SK-N-SH treated with all-trans-retinoic acid at 6 μM for 48 hours (cell line): ENCODE measurements around the gene ATRAID.

Source experiments
- ATAC-seq: fragments of 200-7000 bp; cut with Tn5 transposase; 3 replicates; pipeline ENCODE4 v1.9.1; 2020; ENCODE audit warnings: mild to moderate bottlenecking, moderate library complexity
- ARNTL ChIP-seq: fragments of 450-650 bp; formaldehyde crosslinking; IDR thresholded peaks from 2 replicates; pipeline ENCODE4 v1.5.0; 2020; ENCODE audit warnings: low read depth, mild to moderate bottlenecking, moderate library complexity, borderline replicate concordance
- BACH2 ChIP-seq: fragments of 250-450 bp; sonication (Bioruptor Pico); IDR thresholded peaks from 2 replicates; pipeline ENCODE4 v1.9.0; 2021; ENCODE audit warnings: mild to moderate bottlenecking, borderline replicate concordance
- CSDC2 ChIP-seq: fragments of 250-450 bp; sonication (Bioruptor Pico); IDR thresholded peaks from 2 replicates; pipeline ENCODE4 v1.5.0; 2020; ENCODE audit warnings: mild to moderate bottlenecking, moderate library complexity
- ESRRG ChIP-seq: fragments of 250-450 bp; sonication (Bioruptor Pico); IDR thresholded peaks from 2 replicates; pipeline ENCODE4 v1.6.1; 2021; ENCODE audit warnings: mild to moderate bottlenecking
- GLIS3 ChIP-seq: fragments of 250-450 bp; sonication (Bioruptor Pico); IDR thresholded peaks from 2 replicates; pipeline ENCODE4 v1.5.0; 2020; ENCODE audit warnings: mild to moderate bottlenecking, moderate library complexity
- ISL1 ChIP-seq: fragments of 250-450 bp; sonication (Bioruptor Pico); IDR thresholded peaks from 2 replicates; pipeline ENCODE4 v2.1.2; 2022; ENCODE audit warnings: mild to moderate bottlenecking, moderate library complexity
- OSR1 ChIP-seq: fragments of 250-450 bp; sonication (Bioruptor Pico); IDR thresholded peaks from 2 replicates; pipeline ENCODE4 v1.8.0; 2022; ENCODE audit warnings: moderate library complexity, mild to moderate bottlenecking, inconsistent platforms
- PPARA ChIP-seq: fragments of 250-450 bp; sonication (Bioruptor Pico); IDR thresholded peaks from 2 replicates; pipeline ENCODE4 v1.5.0; 2020; ENCODE audit warnings: mild to moderate bottlenecking, borderline replicate concordance
- RARB ChIP-seq: fragments of 250-450 bp; sonication (Bioruptor Pico); IDR thresholded peaks from 2 replicates; pipeline ENCODE4 v1.8.0; 2021; ENCODE audit warnings: mild to moderate bottlenecking, moderate library complexity
- SNAI2 ChIP-seq: fragments of 250-450 bp; sonication (Bioruptor Pico); IDR thresholded peaks from 2 replicates; pipeline ENCODE4 v1.5.0; 2020; ENCODE audit warnings: mild to moderate bottlenecking, moderate library complexity
- TCF4 ChIP-seq: fragments of 250-450 bp; sonication (Bioruptor Pico); IDR thresholded peaks from 2 replicates; pipeline ENCODE4 v1.8.0; 2021; ENCODE audit warnings: mild to moderate bottlenecking, moderate library complexity, borderline replicate concordance
- TOX ChIP-seq: fragments of 250-450 bp; sonication (Bioruptor Pico); IDR thresholded peaks from 2 replicates; pipeline ENCODE4 v1.8.0; 2021; ENCODE audit warnings: mild to moderate bottlenecking, moderate library complexity, borderline replicate concordance
- ZC3H10 ChIP-seq: fragments of 250-450 bp; sonication (Bioruptor Pico); IDR thresholded peaks from 2 replicates; pipeline ENCODE4 v1.5.1; 2021; ENCODE audit warnings: mild to moderate bottlenecking, moderate library complexity
- ZFP3 ChIP-seq: fragments of 250-450 bp; sonication (Bioruptor Pico); IDR thresholded peaks from 2 replicates; pipeline ENCODE4 v1.5.0; 2020; ENCODE audit warnings: mild to moderate bottlenecking, moderate library complexity
- ZFP30 ChIP-seq: fragments of 450-650 bp; formaldehyde crosslinking; IDR thresholded peaks from 2 replicates; pipeline ENCODE4 v1.5.0; 2022; ENCODE audit warnings: mild to moderate bottlenecking, moderate library complexity
- ZNF565 ChIP-seq: fragments of 450-650 bp; formaldehyde crosslinking; conservative IDR thresholded peaks from 2 replicates; pipeline ENCODE4 v1.5.0; 2020; ENCODE audit warnings: low read depth, mild to moderate bottlenecking, moderate library complexity
- ZNF70 ChIP-seq: fragments of 450-650 bp; formaldehyde crosslinking; IDR thresholded peaks from 2 replicates; pipeline ENCODE4 v1.5.0; 2020; ENCODE audit warnings: mild to moderate bottlenecking, moderate library complexity
- ZNF8 ChIP-seq: fragments of 450-650 bp; formaldehyde crosslinking; IDR thresholded peaks from 2 replicates; pipeline ENCODE4 v1.5.0; 2020; ENCODE audit warnings: mild to moderate bottlenecking, moderate library complexity
- TF ChIP-seq, protein P1 (sequence below): fragments of 250-450 bp; sonication (Bioruptor Pico); IDR thresholded peaks from 2 replicates; pipeline ENCODE4 v1.5.1; 2020; ENCODE audit warnings: low read depth, mild to moderate bottlenecking, moderate library complexity
- TF ChIP-seq, protein P2 (sequence below): fragments of 250-450 bp; sonication (Bioruptor Pico); IDR thresholded peaks from 2 replicates; pipeline ENCODE4 v1.8.0; 2020; ENCODE audit warnings: mild to moderate bottlenecking, moderate library complexity, borderline replicate concordance
- TF ChIP-seq, protein P3 (sequence below): fragments of 250-450 bp; sonication (Bioruptor Pico); IDR thresholded peaks from 2 replicates; pipeline ENCODE4 v1.8.0; 2021; ENCODE audit warnings: low read depth, mild to moderate bottlenecking, moderate library complexity, borderline replicate concordance
- TF ChIP-seq, protein P4 (sequence below): fragments of 250-450 bp; sonication (Bioruptor Pico); IDR thresholded peaks from 2 replicates; pipeline ENCODE4 v1.5.1; 2021; ENCODE audit warnings: mild to moderate bottlenecking, moderate library complexity
- TF ChIP-seq, protein P5 (sequence below): fragments of 250-450 bp; sonication (Bioruptor Pico); IDR thresholded peaks from 2 replicates; pipeline ENCODE4 v1.5.0; 2020; ENCODE audit warnings: mild to moderate bottlenecking, moderate library complexity

ATRAID gene

DNA sequence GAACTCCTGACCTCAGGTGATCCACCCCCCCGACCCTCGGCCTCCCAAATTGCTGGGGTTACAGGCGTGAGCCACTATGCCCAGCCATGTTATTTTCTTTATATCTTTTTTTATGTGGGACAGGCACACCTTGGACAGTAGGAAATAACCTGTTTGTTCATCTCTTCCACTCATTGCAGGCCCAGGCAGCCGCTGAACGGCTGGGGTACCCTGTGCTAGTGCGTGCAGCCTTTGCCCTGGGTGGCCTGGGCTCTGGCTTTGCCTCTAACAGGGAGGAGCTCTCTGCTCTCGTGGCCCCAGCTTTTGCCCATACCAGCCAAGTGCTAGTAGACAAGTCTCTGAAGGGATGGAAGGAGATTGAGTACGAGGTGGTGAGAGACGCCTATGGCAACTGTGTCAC, 13.7 kb downstream of the ATRAID start (continued):
- TF ChIP-seq, protein P1, sequence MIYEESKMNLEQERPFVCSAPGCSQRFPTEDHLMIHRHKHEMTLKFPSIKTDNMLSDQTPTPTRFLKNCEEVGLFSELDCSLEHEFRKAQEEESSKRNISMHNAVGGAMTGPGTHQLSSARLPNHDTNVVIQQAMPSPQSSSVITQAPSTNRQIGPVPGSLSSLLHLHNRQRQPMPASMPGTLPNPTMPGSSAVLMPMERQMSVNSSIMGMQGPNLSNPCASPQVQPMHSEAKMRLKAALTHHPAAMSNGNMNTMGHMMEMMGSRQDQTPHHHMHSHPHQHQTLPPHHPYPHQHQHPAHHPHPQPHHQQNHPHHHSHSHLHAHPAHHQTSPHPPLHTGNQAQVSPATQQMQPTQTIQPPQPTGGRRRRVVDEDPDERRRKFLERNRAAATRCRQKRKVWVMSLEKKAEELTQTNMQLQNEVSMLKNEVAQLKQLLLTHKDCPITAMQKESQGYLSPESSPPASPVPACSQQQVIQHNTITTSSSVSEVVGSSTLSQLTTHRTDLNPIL: no peak
- TF ChIP-seq GLIS3 (CRISPR knock-in tag) (no peak), TOX (no peak)

DNA sequence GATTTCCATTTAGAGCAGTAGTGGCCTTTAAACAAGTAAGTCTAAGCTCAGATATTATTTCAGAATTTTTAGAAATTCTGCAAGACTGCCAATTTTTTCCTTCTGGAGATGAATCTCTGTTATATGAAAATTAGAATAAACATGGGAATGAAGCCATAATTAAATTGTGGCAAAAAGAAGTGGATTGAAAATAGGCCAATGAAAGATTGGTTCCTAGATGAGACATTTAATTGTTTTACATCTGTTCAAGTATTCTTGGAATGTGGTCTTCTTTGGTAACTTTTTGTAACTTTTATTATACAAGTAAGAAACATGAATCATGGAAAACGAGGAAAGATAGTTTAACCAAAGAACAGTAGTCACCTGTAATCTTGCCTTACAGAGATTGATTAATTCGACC, 15.7 kb downstream of the ATRAID start:
- TF ChIP-seq ZNF565 (CRISPR knock-in tag) (no peak), ISL1 (peak; percentile 94), ESRRG (CRISPR knock-in tag) (no peak), GLIS3 (CRISPR knock-in tag) (no peak), OSR1 (CRISPR knock-in tag) (no peak), SNAI2 (CRISPR knock-in tag) (no peak), PPARA (no peak), ARNTL (CRISPR knock-in tag) (no peak), ZC3H10 (CRISPR knock-in tag) (no peak), ZFP30 (CRISPR knock-in tag) (no peak), RARB (CRISPR knock-in tag) (no peak), ZNF70 (CRISPR knock-in tag) (no peak), ZNF8 (CRISPR knock-in tag) (no peak), TCF4 (no peak), ZFP3 (CRISPR knock-in tag) (0 out of 2 replicates have a peak, but pooled peaks have one; percentile 38), TOX (no peak), CSDC2 (CRISPR knock-in tag) (no peak), BACH2 (CRISPR knock-in tag) (no peak)
- TF ChIP-seq, protein P2, sequence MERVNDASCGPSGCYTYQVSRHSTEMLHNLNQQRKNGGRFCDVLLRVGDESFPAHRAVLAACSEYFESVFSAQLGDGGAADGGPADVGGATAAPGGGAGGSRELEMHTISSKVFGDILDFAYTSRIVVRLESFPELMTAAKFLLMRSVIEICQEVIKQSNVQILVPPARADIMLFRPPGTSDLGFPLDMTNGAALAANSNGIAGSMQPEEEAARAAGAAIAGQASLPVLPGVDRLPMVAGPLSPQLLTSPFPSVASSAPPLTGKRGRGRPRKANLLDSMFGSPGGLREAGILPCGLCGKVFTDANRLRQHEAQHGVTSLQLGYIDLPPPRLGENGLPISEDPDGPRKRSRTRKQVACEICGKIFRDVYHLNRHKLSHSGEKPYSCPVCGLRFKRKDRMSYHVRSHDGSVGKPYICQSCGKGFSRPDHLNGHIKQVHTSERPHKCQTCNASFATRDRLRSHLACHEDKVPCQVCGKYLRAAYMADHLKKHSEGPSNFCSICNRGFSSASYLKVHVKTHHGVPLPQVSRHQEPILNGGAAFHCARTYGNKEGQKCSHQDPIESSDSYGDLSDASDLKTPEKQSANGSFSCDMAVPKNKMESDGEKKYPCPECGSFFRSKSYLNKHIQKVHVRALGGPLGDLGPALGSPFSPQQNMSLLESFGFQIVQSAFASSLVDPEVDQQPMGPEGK: no peak; the same call in 1 of the 2 replicates
- TF ChIP-seq, protein P3, sequence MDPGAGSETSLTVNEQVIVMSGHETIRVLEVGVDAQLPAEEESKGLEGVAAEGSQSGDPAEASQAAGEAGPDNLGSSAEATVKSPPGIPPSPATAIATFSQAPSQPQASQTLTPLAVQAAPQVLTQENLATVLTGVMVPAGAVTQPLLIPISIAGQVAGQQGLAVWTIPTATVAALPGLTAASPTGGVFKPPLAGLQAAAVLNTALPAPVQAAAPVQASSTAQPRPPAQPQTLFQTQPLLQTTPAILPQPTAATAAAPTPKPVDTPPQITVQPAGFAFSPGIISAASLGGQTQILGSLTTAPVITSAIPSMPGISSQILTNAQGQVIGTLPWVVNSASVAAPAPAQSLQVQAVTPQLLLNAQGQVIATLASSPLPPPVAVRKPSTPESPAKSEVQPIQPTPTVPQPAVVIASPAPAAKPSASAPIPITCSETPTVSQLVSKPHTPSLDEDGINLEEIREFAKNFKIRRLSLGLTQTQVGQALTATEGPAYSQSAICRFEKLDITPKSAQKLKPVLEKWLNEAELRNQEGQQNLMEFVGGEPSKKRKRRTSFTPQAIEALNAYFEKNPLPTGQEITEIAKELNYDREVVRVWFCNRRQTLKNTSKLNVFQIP: no peak
- TF ChIP-seq, protein P4, sequence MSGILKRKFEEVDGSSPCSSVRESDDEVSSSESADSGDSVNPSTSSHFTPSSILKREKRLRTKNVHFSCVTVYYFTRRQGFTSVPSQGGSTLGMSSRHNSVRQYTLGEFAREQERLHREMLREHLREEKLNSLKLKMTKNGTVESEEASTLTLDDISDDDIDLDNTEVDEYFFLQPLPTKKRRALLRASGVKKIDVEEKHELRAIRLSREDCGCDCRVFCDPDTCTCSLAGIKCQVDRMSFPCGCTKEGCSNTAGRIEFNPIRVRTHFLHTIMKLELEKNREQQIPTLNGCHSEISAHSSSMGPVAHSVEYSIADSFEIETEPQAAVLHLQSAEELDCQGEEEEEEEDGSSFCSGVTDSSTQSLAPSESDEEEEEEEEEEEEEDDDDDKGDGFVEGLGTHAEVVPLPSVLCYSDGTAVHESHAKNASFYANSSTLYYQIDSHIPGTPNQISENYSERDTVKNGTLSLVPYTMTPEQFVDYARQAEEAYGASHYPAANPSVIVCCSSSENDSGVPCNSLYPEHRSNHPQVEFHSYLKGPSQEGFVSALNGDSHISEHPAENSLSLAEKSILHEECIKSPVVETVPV (CRISPR knock-in tag): no peak
- TF ChIP-seq, protein P5, sequence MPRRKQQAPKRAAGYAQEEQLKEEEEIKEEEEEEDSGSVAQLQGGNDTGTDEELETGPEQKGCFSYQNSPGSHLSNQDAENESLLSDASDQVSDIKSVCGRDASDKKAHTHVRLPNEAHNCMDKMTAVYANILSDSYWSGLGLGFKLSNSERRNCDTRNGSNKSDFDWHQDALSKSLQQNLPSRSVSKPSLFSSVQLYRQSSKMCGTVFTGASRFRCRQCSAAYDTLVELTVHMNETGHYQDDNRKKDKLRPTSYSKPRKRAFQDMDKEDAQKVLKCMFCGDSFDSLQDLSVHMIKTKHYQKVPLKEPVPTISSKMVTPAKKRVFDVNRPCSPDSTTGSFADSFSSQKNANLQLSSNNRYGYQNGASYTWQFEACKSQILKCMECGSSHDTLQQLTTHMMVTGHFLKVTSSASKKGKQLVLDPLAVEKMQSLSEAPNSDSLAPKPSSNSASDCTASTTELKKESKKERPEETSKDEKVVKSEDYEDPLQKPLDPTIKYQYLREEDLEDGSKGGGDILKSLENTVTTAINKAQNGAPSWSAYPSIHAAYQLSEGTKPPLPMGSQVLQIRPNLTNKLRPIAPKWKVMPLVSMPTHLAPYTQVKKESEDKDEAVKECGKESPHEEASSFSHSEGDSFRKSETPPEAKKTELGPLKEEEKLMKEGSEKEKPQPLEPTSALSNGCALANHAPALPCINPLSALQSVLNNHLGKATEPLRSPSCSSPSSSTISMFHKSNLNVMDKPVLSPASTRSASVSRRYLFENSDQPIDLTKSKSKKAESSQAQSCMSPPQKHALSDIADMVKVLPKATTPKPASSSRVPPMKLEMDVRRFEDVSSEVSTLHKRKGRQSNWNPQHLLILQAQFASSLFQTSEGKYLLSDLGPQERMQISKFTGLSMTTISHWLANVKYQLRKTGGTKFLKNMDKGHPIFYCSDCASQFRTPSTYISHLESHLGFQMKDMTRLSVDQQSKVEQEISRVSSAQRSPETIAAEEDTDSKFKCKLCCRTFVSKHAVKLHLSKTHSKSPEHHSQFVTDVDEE: no peak
- TF ChIP-seq, protein P1: 0 out of 2 replicates have a peak, but pooled peaks have one; percentile 17

DNA sequence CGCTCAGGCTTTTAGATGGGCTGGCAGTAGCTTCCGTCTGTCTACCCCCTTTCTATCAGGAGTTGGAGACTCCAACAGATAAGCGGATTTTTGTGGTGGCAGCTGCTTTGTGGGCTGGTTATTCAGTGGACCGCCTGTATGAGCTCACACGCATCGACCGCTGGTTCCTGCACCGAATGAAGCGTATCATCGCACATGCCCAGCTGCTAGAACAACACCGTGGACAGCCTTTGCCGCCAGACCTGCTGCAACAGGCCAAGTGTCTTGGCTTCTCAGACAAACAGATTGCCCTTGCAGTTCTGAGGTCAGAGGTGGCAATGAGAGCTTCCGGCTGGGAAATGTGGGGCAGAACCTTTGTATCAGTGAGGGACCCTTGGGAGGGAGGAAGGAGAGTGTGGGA, 20.1 kb downstream of the ATRAID start:
- no peak for TF ChIP-seq ISL1
- TF ChIP-seq ZNF70 (CRISPR knock-in tag): no peak
- no peak for TF ChIP-seq ARNTL (CRISPR knock-in tag)
- no peak for TF ChIP-seq ESRRG (CRISPR knock-in tag)
- TF ChIP-seq ZNF8 (CRISPR knock-in tag): no peak
- no peak for TF ChIP-seq TCF4
- no peak for TF ChIP-seq ZFP30 (CRISPR knock-in tag)
- TF ChIP-seq, protein P4 (CRISPR knock-in tag): no peak
- TF ChIP-seq ZNF565 (CRISPR knock-in tag): no peak
- TF ChIP-seq ZFP3 (CRISPR knock-in tag): no peak
- no peak for ATAC-seq

More for the DNA sequence above, 15.7 kb downstream of the ATRAID start:
- peak; percentile 64 for ATAC-seq
